Measurements from ENCODE around the gene PPP1R12B.
A peak's percentile ranks its signal among the peaks of the same experiment; 100 is the strongest.
"Not testable (repeated sequence)": the region's sequence is repeated elsewhere in the genome, so short reads cannot be mapped to it uniquely, and the experiment has no call there.

PPP1R12B gene

GRCh38 chr1:202493112-202493511 is 144.6 kb downstream of the PPP1R12B start:
- DNase-seq: not testable (repeated sequence)

GRCh38 chr1:202498542-202498941 is 150.0 kb downstream of the PPP1R12B start:
- DNase-seq: no peak

GRCh38 chr1:202499997-202500396 is 151.5 kb downstream of the PPP1R12B start:
- DNase-seq: not testable (repeated sequence)

GRCh38 chr1:202501281-202501680 is 152.8 kb downstream of the PPP1R12B start:
- peak; percentile 26 for DNase-seq

GRCh38 chr1:202505356-202505755 is 156.9 kb downstream of the PPP1R12B start:
- no peak for DNase-seq

- not testable (repeated sequence) for DNase-seq
Observed at GRCh38 chr1:202505880-202506575, 157.5 kb downstream of the PPP1R12B start.

- not testable (repeated sequence) for DNase-seq
Observed at GRCh38 chr1:202508863-202509262, 160.4 kb downstream of the PPP1R12B start.

GRCh38 chr1:202513875-202514274 is 165.4 kb downstream of the PPP1R12B start:
- DNase-seq: not testable (repeated sequence)

GRCh38 chr1:202516434-202516877 is 168.0 kb downstream of the PPP1R12B start:
- no peak for DNase-seq

- not testable (repeated sequence) for DNase-seq
Observed at GRCh38 chr1:202517146-202517545, 168.6 kb downstream of the PPP1R12B start.

- not testable (repeated sequence) for DNase-seq
Observed at GRCh38 chr1:202518180-202518579, 169.7 kb downstream of the PPP1R12B start.

GRCh38 chr1:202518905-202519304 is 170.4 kb downstream of the PPP1R12B start:
- not testable (repeated sequence) for DNase-seq

GRCh38 chr1:202520129-202520856 is 171.8 kb downstream of the PPP1R12B start:
- DNase-seq: not testable (repeated sequence)

GRCh38 chr1:202520857-202521216 is 172.3 kb downstream of the PPP1R12B start:
- DNase-seq: not testable (repeated sequence)

GRCh38 chr1:202521484-202521883 is 173.0 kb downstream of the PPP1R12B start:
- not testable (repeated sequence) for DNase-seq

- DNase-seq: no peak
Observed at GRCh38 chr1:202521886-202522285, 173.4 kb downstream of the PPP1R12B start.

- not testable (repeated sequence) for DNase-seq
Observed at GRCh38 chr1:202526056-202526455, 177.6 kb downstream of the PPP1R12B start.

GRCh38 chr1:202528096-202528722 is 179.7 kb downstream of the PPP1R12B start:
- not testable (repeated sequence) for DNase-seq

GRCh38 chr1:202530686-202531085 is 182.2 kb downstream of the PPP1R12B start:
- DNase-seq: not testable (repeated sequence)

- no peak for DNase-seq
Observed at GRCh38 chr1:202531472-202531811, 182.9 kb downstream of the PPP1R12B start.

- peak; percentile 41 for DNase-seq
Observed at GRCh38 chr1:202531812-202532616, 183.5 kb downstream of the PPP1R12B start.

- not testable (repeated sequence) for DNase-seq
Observed at GRCh38 chr1:202539166-202539574, 190.7 kb downstream of the PPP1R12B start.

- not testable (repeated sequence) for DNase-seq
Observed at GRCh38 chr1:202539583-202539982, 191.1 kb downstream of the PPP1R12B start.
